ENCODE data around the gene NADSYN1.
A peak's percentile ranks its signal among the peaks of the same experiment; 100 is the strongest.

The NADSYN1 gene

GRCh38 chr11:71433648-71434450 lies 19.2 kb upstream of the NADSYN1 start:
- DNase-seq: no peak

DNA sequence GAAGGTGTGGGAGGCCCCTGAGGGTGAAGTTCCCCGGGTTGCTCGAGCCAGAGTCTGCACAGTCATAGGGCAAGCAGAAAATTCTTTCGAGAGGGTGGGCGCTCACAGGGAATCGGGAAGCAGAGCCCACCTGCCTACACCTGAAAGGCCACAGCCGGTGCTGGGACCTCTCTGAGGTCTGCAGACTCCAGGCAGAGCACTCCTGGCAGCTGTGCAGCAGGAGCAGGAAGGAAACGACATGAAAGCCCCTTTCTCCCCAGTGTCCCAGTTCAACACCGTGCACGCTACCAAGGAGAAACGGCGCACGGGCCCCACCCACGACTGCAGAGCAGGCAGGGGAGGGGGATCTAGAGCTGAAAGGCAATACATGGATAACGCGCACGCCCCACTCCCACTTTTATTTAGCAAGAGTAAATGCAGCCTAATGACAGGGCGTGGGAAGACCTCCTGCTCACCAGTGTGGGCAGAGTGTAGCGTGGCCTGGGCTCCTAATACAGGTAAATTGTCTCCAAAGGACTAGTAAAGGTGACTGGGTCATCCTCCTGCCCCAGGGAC lies 18.4 kb upstream of the NADSYN1 start:
- no peak for DNase-seq

DNA sequence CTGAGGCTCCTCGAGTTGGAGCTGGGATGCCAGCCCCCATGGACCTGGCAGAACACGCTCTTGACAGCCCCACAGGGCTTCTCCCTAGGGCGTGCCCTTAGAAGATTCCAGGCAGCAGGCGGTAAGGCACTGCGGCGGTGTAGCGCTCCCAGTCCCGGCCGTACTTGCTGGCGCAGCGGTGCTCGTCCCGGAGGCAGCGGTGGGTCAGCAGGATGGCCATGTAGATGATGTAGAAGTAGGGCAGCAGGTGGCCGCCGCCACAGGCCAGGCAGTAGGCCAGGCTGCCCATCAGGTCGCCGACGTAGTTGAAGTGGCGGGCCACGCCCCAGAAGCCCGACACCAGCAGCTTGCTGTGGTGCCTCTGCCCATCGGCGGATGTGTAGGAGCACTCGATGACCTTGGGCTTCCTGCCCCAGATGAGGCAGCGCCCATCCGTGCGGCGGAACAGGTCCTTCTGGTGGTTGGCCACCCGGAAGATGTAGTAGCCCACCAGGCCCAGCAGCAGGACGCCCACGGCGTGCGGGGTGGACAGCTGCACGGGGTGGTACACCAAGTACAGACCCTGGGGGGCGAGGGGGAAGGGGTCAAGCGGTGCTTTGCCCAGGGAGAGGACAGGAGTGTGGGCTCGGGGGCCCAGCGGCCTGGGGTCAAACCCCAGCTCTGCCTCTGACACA lies 17.6 kb upstream of the NADSYN1 start:
- no peak for DNase-seq

- DNase-seq: no peak
Observed at GRCh38 chr11:71436861-71437260, 16.1 kb upstream of the NADSYN1 start.

DNA sequence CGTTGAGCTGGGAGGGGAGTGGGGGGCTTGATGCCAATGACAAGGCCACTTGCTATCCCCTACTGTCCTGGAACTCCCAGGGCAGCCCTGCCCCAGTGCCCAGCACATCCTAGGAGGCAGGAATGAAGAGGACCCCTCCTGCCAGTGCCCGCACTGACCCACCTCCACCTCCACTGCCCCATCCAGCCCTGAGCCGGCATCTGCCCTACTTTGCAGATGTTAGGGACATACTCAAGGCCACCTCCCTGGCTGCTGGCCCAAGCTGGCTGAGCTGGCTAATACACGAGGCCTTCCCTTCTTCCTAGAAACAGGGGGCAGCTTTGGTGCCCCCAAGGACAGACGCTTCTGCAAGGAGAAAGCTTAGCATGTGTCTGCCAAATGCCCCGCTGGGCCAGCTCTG lies 15.6 kb upstream of the NADSYN1 start:
- no peak for DNase-seq

DNA sequence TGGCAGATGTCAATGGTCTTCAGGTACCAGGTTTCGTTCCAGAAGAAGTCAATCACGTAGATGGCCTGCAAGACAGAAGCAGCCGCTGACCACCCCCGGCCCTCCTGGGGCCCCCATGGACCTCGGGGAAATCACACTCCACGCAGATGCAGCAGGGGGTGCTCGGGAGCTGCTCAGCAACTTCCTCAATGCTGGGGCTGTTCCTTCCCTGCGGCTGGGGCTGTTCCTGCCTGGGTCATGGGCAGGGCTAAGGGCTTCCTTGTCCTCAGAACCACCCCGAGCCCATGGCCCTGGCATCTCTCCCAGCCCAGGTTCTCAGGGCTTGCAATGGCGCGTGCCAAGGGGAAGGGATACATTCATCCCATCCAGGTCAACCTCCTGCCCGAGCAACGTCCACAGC lies 15.1 kb upstream of the NADSYN1 start:
- DNase-seq: no peak

DNA sequence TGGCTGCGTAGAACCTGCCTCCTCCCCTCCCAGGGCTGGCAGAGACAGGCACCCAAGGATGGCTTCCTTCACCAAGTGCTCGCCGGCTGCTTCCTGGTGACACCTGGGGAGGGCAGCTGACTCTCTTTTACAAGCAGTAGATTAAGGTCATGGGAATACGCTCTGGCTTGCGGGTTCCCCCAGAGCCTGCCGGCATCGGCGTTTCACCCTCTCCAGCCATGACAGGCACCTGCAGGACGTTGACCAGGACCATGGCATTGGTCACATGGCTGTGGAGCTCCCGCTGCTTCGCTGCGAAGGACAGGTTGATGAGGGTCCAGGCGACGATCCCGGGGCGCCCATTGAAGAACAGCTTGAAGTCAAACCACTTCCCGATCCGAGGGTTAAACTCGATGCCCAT lies 14.4 kb upstream of the NADSYN1 start:
- no peak for DNase-seq

DNA sequence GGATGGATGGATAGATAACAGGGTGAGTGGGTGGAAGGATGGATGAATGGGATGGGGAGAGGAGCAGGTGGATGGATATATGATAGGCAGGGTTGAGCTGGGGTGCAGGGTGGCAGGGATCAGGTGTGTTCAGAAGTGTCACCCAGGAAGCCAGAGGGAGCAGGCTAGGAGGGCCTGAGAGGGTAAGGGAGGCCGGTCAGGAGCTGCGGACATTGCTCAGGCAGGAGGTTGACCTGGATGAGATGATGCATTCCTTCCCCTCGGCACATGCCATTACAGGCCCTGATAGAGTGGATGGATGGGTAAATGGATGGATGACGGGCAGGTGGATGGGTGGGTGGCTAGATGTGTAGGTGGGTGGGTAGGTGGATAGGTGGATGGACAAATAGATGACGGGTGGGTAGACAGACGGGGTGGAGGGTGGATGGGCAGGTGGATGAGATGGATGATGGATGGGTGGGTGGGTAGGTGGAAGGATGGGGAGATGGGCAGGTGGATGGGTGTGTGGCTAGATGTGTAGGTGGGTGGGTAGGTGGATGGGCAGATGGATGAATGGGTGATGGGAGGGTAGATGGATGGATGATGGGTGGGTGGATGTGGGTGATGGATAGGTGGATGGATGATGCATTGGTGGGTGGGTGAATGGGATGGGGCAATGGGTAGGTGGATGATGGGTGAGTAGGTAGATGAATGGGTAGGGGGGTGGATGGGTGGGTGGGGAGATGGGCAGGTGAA lies 12.8 kb upstream of the NADSYN1 start:
- no peak for DNase-seq

- no peak for DNase-seq
Observed at GRCh38 chr11:71441251-71441650, 11.8 kb upstream of the NADSYN1 start.

- DNase-seq: no peak
Observed at GRCh38 chr11:71442123-71442522, 10.9 kb upstream of the NADSYN1 start.

DNA sequence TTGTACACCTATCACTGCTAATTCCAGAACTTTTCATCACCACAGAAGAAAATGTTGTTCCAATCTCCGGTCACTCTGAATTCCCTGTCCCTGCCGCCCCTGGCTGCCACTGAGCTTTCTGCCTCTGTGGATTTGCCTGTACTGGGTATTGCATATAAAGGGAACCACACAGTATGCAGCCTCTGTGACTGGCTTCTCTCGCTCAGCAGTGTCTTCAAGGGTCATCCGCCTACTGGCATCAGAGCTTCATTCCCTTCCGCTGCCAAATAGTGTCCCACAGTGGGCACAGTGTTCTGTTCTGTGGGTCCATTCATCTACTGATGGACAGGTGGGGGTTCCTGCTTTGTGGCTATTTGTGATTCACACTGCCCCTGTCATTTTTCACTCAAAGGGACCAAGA lies 10.1 kb upstream of the NADSYN1 start:
- DNase-seq: no peak

DNA sequence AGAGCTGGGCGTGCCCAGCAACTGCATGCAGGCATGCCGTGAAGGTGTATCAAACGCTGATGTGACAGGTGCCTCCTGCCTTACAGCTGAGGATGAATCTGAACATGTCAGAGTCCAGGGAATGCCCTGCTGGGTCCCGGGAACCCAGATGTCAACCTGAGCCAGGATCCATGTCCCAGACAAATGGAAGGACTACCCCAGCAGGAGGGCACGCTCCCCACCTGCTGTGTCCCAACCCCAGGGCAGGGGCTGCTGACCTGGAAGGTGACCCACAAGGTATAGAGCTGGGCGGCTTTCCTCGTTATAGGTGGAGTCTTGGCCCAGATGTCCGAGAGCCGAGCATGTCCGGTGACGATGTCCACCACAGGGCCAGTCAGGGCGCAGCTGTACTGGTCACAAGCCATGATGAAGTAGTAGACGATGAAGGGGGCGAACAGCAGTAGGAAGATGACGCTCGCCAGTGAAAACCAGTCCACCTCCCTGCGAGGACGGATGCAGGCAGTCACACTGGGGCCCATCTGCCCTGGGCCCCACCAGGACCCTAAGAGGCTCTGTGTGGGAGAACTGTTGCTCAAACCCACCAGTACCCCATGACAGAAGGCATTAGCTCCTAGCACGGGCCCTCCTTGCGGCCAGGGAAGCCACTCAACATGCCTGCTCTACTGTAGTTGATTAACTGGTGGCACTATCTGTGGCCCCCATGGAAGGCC lies 9.1 kb upstream of the NADSYN1 start:
- no peak for DNase-seq

GRCh38 chr11:71444811-71445210 lies 8.2 kb upstream of the NADSYN1 start:
- DNase-seq: no peak

DNA sequence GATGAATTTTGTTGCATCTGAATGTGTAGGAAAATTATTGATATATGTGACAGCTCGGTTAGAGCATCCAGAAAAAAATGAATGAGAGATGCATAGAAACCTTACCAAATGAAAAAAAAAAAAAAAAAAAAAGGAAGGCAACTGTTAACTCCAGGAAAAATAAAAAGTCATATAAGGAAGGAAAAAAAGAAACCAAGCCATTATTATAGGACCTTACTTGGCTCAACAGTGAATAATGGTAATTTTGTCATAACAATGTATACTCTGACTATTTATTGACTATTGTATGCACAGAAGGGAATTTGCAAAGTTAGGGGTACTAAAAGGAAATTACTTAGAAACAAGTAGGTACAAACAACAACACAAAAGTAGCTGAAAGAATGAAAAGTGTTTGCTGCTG lies 6.9 kb upstream of the NADSYN1 start:
- DNase-seq: no peak

- no peak for DNase-seq
Observed at GRCh38 chr11:71446942-71447688, 5.9 kb upstream of the NADSYN1 start.

- peak; percentile 44 for DNase-seq
Observed at GRCh38 chr11:71447791-71448256, 5.2 kb upstream of the NADSYN1 start.

GRCh38 chr11:71448257-71449171 lies 4.5 kb upstream of the NADSYN1 start, which contains the start of gene DHCR7:
TSS of gene DHCR7 (minus strand) at chr11:71448393. CDS start at chr11:71444952, 3,441 bp downstream.
- DNase-seq: peak; percentile 90

- DNase-seq: no peak
Observed at GRCh38 chr11:71449596-71449995, 3.4 kb upstream of the NADSYN1 start.

GRCh38 chr11:71450507-71450906 lies 2.5 kb upstream of the NADSYN1 start:
- no peak for DNase-seq

DNA sequence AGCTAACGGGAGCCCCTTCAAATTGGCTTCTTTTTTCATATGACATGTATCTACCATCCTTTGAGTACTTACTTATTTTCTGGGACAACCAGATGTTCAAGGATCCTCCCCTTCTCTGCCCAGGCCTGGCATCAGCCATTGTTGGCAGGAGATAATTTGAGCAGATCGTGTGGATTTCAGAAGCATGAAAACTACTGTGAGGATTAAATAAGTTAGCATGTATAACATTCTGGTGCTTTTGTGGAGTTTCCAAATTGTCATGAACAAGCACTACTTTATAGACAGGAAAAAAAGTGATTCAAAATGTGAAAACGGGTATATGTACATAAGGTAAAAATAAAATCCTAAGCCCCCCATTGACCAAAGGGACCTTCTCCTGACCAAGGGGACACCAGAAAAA lies 2.1 kb upstream of the NADSYN1 start:
- DNase-seq: no peak
